Measurements from ENCODE around the gene ZBTB7C. TPM values are rescaled to one million over a fixed set of nuclear protein-coding genes. Genes with fewer than 3 reads are reported as not detected.
"Not testable (repeated sequence)": the region's sequence is repeated elsewhere in the genome, so short reads cannot be mapped to it uniquely, and the experiment has no call there.

ZBTB7C gene
- total RNA-seq, 1 experiment from 2014 or later, result 0.33 TPM

- H3K9me3 Mint-ChIP-seq; H3K23ac ChIP-seq (ENCODE audit: insufficient read length, low read depth, low read length); H3K14ac ChIP-seq (ENCODE audit: insufficient read depth, low read length); H3K27ac Mint-ChIP-seq; H2BK12ac ChIP-seq (ENCODE audit: insufficient read length, low read depth, low read length); H2BK120ac ChIP-seq (ENCODE audit: low read depth, low read length, poor library complexity, severe bottlenecking); H4K20me1 ChIP-seq (ENCODE audit: control insufficient read depth, insufficient read depth, insufficient read length); H3K4me2 ChIP-seq (ENCODE audit: insufficient read depth, insufficient read length, low read length); H2BK20ac ChIP-seq (ENCODE audit: low read depth, low read length, poor library complexity, severe bottlenecking); H3K23me2 ChIP-seq (ENCODE audit: insufficient read length, low read depth, low read length, poor library complexity, severe bottlenecking); H3K27ac ChIP-seq (ENCODE audit: insufficient read length, low read depth, low read length); H4K8ac ChIP-seq (replicated peaks; ENCODE audit: insufficient read length, low read depth, low read length); H3K4me1 Mint-ChIP-seq; H2BK5ac ChIP-seq (ENCODE audit: insufficient read length, low read length); H3K9ac ChIP-seq (ENCODE audit: extremely low read depth, insufficient read length, low read length); H4K5ac ChIP-seq (ENCODE audit: insufficient read length, low read depth, low read length); H3T11ph ChIP-seq (ENCODE audit: low read length); H2AFZ ChIP-seq (ENCODE audit: low read length); H3K27me3 Mint-ChIP-seq (ENCODE audit: low read depth); H4K91ac ChIP-seq (ENCODE audit: insufficient read length, low read depth, low read length); H3K79me1 ChIP-seq (ENCODE audit: insufficient read depth, low read depth, low read length, poor library complexity, severe bottlenecking); H2AK5ac ChIP-seq (ENCODE audit: insufficient read length, low read length); H3K4ac ChIP-seq (ENCODE audit: low read depth, low read length); H2BK15ac ChIP-seq (ENCODE audit: low read depth, low read length); H3K4me3 Mint-ChIP-seq; H3K56ac ChIP-seq (ENCODE audit: insufficient read length, low read depth, low read length); H3K4me1 ChIP-seq (ENCODE audit: insufficient read depth, low read length); H3K79me2 ChIP-seq (ENCODE audit: insufficient read depth, low read length); H3K9me3 ChIP-seq (ENCODE audit: control insufficient read depth, low read depth, low read length); H3K27me3 ChIP-seq (ENCODE audit: insufficient read depth, low read length); H3K18ac ChIP-seq (ENCODE audit: insufficient read length, low read depth, low read length); DNase-seq; H3K36me3 Mint-ChIP-seq (ENCODE audit: insufficient read depth in 1 of 3, low read depth in 3 of 3): not testable (repeated sequence)
Measured at GRCh38 chr18:48281460-48281859, 127.7 kb downstream of the ZBTB7C start.

All from H9 (cell line).